OCI-LY1 (cell line): ENCODE measurements around the gene IQSEC1.

Experiments used
- CTCF ChIP-seq: fragments of 200-600 bp; sonication (generic), shearing (Covaris generic); IDR thresholded peaks from 2 replicates; pipeline ENCODE4 v1.5.1; 2017; ENCODE audit warnings: mild to moderate bottlenecking, antibody characterized with exemption, low read length, moderate library complexity, mixed read lengths
- EZH2 ChIP-seq: fragments of 200-600 bp; sonication (generic), shearing (Covaris generic); IDR thresholded peaks from 2 replicates; pipeline ENCODE4 v1.8.0; 2017; ENCODE audit warnings: borderline replicate concordance, mixed run types, mild to moderate bottlenecking, antibody characterized with exemption, low read length, moderate library complexity, mixed read lengths

GRCh38 chr3:13092621-13093617 is 19.7 kb upstream of the IQSEC1 start:
- no peak for TF ChIP-seq CTCF
- TF ChIP-seq EZH2: no peak
